Bone marrow (tissue), 2 donors: Measurements from ENCODE around the gene CTIF.

ENCODE experiments used
- DNase-seq, 2 donors: peaks; one replicate each; lab custom pipeline; 2025; lab: John Stamatoyannopoulos, UW

The CTIF gene

DNA sequence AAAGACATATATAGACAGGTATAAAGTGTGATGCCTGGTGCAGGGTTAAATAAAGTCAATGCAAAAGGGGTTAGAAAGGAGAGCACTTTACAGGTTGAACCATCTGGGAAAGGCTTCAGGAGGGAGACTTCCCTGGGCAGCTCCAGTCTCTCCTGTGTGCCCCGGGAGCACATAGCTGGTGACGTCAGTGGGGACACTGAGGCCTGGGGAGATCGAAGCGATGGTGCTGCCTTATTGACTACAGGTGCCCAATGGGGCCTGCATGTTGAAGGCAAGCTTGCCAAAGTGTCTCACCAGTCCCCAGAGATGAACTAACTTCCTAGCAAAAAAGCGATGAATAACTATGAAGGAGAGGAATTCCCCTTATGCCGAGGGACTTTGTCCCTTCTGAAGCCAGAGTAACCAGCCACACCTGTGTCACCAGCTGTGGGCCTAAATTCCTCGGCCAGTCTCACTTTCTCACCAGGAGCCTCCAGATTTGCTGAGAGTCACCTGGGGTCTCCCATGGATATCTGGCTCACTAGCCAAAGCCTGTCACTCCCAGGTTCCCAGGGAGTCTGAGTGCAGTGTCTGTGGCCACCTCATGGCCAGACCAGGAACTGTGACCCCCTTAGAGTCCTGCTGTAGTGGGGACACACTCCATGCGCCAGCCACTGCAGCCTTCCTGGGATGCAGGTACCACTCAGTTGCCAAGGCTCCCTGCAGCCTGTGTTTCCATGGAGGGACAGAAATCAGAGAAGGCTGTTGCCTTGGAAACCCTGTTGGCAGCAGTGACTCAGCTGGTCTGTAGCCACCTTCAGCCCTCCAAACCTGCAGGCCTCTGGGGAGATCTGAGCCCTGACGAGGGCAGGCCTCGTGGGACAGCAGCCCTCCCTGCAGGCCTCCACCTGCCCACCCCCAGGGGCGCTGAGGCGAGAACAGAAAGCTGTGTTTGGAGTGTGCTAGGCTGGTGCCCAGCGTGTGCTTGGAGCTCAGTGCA lies 128.7 kb downstream of the CTIF start:
- DNase-seq = no peak

DNA sequence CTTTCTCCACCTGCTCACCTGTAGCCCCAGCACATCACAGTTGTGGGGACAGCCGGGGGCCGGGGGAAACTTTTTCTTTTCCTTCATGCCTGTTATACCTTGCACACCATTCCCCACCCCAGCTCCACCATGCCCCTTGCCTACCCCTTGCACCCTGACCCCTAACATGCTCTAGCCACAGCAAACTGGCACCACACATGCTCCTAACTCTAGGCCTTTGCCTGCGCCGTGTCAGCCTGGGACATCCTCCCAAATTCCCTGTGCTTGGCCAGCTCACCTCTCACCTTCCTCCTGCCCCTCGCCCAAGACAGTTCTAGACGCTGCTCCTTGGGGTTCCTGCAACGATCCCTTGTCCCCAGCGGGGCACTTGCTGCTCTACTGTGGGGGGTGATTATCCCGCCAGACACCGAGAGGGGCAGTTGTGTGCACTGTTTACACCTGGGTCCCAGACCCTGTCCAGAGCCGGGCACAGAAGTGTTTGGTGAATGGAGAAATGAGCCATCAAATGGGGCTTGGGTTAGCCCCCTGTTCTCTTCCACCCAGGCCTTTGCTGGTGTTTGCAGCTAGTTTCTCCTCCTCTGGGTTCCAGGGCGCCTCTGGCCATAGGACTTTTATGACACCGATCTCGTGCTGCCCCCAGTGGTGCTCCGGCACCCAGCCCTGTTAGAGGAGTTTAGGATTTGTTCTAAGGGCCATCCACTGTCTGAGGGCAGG lies 129.8 kb downstream of the CTIF start:
- no peak for DNase-seq

DNA sequence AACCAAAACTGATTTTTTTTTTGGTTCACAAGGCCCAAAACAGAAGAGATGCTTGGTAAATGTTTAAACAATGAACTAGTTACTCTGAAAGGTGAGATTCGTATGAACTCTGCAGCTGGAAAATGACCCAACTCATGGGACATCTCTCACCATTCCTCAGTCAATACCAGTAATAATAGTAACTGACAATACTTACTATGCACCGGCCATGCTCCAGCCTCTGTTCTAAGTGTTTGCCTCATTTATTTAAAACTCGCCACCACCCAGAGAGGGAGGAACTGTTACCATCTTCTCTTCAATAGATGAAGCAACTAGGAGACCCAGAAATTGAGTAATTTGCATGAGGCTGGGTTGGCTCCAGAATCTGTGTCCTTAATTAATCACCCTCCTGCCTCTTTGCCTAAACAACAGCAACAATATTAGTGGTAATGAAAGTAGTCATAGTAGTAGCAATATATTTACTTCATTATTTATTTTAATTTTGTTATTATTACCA lies 130.4 kb downstream of the CTIF start:
- DNase-seq = no peak

DNA sequence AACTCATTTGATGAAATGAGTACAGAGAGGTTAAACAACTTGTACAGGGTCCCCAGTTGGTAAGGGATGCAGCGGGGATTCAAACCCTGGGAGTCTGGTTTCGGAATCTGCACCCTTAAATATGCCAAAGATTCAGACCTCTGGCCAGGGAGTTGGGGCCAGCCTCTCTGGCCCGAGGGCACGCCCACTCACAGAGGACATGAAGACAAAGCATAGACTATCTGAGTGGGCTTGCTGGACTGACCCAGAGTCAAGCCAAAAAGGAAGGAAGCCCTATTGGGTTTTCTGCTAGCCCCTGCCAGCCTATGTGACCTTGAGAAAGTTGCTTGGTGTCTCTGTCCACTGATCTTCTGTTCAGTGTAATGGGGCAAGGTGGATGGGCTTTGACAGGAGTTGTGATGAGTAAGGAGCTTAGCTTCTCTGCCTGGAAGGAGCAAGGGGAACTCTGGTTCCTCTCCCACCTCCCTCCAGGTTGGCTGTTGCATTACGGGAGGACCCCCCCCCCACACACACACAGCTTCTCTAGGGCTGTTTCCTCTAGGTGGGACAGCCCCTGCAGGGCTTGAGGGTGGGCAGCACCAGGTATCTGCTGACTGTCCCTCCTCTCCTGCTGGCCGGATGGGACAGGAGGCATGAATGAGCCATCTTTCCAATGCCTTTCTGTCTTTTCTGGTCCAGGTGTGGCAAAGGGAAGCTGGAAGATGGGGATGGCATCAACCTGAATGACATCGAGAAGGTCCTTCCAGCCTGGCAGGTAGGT lies 131.3 kb downstream of the CTIF start:
- no peak for DNase-seq

DNA sequence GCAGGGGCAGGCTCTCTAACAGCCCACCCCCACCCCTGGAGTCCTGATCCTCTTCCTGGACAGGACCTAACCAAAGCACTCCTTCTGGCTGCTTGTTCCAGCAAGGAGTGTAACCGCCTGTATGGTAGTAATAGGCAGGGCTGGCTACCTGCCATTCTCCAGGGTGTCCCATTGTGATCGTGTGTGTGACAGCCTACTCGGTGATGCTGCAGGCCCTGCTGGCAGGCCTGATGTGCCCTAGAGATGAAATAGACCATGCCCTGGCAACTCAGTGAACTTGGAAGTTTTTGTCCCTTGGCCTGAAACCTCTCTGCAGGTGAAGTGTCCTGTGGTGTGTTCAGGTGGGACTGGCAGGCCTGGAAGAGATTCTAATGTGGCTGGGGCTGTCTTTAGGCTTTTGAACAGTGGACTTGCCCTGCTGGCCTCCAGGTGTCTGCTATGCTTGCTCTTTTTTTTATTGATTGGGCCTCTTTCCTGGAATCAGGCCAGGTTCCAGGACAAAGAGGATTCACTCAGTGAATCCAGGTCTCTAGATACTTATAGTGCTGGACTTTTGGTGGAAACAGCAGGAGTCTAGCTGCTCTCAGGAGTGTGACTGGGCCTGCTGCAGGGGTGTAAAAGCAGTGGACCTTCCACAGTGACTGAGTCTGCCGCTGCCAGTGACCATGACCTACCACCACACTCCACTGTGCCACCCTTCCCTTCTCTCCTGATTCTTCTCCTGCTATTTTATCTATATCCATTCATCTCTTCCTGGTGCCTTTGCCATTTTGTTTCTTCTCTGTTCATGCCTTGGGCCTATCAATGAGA lies 132.1 kb downstream of the CTIF start:
- no peak for DNase-seq

DNA sequence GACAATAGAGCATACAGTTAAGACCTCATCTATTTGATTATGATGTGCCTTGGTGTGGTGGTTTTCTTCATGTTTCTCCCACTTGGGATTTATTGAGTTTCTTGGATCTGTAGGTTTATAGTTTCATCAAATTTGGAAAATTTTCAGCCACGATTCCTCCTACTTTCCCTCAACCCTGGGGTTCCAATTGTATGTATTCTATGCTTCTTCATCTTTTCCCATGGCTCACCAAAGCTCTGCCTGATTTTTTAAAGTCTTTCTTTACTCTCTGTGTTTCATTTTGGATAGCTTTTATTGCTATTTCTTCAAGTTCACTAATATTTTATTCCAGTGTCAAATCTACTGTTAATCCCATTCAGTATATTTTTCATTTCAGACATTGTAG lies 132.7 kb downstream of the CTIF start:
- no peak for DNase-seq

DNA sequence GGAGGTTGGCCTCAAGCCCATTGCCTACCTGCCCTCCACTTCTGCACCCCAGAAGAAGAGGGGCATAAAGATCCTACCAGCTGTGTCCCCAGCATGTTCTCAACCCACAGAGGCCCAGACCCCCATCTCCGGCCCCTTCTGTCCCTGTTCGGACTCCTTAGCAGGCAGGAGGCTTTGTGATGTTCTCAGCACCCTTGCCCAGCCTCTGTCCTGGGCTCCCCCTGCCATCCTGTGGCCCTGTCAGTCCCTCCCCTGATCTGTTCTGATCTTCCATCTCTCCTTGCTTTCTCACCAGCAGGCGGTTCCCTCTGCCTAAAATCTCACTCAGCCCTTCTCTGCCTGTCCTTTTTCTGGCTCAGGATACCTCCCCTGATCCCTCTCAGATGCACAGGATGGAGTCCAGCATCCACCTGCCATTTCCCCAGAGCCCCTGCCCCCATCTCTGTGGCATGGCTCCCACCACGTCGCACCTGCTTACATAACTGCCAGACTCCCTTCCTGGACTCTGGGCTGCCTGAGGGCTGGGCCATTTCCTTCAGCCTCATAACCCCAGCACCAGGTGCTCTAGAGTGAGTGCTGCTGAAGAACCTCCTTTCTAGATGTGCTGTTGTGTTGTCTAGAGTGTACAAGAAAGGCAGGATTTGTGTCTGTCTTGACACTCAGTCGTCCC lies 134.0 kb downstream of the CTIF start:
- DNase-seq = no peak

DNA sequence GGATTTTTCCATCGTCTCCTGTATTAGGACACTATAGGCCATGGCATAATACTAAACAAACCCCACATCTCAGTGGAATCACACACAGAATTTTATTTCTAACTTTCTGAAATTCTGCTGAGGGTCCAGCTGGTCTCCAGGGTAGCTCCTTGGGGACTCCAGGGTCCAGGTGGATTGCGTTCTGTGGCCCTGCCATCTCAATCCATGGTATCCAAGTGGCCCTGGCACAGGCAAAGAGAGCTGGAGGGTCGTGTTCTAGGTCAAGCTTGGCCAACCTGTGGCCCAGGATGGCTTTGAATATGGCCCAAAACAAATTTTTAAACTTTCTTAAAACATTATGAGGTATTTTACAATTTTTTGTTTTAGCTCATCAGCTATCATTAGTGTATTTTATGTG lies 134.6 kb downstream of the CTIF start:
- DNase-seq = no peak

DNA sequence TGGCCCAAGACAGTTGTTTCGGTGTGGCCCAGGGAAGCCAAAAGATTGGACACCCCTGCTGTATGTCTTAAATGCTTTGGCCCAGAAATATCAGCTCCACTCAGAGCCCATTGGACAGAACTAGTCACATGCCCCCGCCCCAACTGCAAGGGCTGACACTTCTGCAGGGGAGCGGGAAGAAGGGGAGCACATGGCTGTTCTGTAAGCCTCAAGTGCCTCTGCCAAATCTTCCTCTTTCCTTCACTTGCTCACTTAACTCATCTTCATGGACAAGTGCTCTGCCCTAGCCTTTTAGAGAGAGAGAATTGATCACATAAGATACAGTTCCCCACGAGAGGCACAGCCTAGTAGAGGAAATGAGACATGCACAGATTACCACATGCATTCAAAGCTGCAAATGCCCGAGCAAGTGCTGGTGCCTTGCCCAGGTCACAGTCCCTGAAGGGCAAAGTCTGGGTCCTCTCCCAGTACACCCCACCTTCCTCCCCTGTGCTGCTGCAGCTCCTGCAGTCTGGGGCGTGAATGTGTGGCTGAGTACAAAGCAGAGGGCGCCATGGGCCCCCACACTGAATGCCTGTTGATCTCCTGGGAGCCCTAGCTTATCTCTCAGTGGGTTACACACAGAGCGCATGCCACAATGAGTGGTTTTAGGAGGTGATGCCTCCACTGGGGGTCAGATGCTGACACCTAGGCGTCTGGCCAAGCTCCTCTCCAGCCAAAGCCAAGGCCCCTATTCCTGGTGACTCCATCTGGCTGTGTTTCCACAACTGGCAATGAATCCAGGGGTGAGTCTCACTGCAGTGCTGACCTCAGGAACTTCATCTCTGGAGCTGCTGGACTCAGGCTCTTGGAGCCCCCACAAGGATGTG lies 135.3 kb downstream of the CTIF start:
- no peak for DNase-seq

DNA sequence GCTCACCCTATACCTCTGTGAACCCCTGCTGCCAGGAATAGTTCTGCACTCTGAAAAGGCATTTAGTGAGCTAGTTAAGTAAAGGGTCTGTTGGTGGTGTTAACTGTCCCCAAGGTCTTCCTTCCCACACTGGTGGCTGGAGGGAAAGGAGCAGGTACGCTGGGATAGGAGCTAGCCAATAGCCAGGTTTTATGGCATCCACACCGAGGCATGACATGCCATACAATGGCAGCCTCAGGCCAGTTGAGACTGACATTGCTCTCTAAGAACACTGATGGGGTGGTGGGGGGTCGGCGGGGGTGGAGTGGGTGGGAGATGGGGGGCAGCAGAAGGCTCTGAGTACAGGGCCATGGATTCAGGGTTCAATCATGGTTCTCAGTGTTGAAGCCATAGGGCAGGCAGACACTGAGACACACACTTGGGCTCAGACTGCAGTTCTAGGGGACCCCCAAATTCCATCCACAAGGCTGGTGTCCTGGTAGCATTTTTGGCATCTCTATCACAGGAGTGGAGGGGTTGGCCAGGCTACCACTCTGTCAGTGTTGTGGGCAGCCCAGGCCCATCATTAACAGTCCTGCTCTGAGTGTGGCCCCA lies 136.0 kb downstream of the CTIF start:
- no peak for DNase-seq

DNA sequence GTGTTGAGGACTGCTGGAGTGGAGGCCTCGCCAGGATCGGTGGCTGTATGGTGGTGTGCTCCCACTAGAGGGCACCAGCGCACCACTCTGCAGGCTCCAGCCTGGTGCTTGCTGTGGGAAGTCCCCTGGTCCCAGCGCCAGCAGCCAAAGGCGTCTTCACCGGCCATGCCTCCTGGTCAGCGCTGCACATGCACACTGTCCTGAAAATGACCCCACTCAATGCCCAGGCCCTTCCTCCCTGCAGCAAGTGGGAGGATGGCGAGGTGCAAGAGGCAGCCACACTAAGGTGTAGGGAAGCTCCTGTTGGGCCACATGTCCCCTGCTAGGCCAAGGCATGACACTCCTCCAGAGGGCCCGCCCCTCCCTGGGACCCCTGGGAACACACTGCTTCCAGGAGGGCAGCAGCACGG lies 136.5 kb downstream of the CTIF start:
- DNase-seq = peak; percentile 49 to 75

DNA sequence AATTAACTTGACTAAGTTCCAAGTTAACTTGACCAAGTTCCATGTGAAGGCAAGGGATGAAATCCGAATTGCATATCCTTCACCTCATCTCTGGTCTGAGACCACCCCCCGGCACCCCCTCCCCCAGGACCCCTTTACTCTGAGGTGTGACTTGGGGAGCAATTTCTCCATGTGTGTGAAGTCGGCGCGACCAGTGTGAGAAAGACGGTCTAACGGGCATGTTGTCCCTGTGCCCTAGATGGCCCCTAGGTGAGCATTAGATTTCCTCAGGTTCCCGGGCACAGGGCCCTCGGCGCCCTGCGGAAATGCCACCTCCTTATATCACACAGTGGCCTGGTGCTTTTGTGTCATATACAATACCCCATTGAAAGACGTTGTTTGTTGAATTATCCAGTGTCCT lies 137.1 kb downstream of the CTIF start:
- no peak for DNase-seq

DNA sequence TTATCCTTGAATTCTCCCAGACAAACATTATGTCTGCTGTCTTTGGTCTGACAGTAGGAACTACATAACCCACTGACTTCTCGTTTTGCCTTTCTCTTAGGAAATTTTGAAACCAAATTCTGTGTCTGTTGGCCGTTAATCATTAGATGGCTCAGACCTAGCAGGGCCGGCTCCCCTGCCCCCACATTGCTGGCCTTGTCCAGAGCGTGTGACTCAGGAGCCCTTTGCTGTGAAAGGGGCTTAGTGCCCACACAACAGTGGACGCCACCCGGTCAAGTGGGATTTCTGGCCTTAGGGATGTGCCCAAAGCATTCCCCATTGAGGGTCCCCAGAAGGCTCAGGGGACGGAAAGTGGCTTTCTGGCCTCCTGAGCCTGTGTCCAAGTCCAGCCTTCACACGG lies 137.5 kb downstream of the CTIF start:
- peak in 1 of 2 donors; percentile 21 for DNase-seq

DNA sequence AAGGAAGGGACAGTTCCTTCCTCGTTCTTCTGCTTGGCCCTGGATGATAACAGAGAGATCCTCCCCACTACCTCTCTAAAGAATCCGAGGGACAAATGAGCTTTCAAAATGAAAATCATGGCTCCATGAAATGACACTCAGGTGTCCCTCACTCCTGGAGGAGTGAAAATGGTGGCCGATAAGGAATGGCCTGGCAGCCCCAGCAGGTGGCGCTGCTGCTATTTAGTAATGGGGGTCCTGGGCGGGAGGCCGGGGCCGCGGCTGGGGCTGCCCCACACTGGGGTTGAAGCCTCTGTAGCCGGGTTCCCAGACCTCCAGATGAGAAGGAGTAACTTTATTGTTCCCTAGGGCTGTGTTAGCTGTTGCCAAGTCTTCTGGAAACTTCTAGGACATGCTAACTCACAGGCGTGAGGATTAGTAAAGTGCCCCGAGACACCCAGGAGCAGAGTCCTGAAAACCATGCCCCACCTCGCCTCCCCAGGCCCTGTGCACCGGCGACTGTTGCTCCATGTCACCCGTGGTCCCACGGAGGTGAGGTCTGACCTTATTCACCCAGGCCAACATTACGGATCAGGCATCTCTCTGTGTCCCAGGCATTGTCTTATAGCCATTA lies 138.0 kb downstream of the CTIF start:
- peak; percentile 21 to 39 for DNase-seq

DNA sequence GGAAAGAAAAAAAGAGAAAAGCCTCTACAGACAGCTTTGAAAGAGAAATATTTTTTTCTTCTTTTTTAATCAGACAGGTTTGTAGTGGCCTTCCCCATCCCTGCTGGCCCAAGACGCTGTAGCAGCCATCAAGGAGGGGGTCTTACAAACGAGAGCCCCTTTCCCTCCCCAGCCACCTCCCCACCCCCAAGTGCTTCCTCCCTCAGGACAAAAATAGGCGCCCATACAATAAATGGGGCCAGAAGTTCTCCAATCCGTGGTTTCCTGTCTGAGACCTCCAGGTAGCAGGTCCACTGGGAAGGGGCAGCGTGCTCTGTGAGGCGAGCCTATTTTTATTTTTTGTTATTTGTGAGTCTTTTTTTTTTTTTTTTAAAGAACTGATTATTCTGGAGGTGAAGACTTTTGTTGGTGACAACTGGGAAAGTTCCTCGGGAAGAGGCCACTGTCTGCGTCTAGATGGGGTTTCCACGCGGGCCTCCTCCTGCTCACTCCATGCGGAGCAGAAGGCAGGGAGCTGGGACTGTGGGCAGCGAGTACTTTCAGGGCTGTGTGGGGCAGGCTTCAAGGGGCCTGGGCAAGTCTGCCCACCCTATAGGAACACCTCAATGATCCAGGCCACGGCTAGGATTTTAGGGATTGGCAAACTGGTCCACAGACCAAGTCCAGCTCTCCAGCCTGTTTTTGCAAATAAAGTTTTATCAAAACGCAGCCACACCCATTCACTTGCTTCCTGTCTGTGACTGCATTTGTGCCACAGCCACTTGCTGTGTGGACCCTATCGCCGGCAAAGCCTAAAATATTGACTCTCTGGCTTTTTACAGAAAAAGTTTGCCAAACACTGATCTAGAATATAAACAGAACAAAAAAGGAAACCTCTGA lies 139.6 kb downstream of the CTIF start:
- no peak for DNase-seq

DNA sequence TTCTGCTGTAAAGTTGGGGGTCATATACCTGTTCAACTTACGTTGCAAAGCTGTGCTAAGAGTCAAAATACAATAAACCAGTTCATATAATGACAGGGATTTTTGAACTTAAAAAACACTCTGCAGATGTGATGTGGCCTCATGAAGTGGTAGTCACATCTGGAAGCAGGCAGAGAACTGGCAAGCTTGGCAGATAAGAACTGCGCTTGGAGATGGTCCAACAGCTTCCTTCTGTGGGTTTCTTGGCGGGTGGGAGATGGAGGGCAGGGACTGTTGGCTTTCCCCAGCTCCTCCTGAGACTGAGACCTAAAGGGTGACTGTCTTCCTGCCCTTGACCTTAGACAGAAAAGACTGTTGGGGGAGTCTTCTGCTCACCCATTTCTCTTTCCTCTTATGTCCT lies 140.4 kb downstream of the CTIF start:
- no peak for DNase-seq

DNA sequence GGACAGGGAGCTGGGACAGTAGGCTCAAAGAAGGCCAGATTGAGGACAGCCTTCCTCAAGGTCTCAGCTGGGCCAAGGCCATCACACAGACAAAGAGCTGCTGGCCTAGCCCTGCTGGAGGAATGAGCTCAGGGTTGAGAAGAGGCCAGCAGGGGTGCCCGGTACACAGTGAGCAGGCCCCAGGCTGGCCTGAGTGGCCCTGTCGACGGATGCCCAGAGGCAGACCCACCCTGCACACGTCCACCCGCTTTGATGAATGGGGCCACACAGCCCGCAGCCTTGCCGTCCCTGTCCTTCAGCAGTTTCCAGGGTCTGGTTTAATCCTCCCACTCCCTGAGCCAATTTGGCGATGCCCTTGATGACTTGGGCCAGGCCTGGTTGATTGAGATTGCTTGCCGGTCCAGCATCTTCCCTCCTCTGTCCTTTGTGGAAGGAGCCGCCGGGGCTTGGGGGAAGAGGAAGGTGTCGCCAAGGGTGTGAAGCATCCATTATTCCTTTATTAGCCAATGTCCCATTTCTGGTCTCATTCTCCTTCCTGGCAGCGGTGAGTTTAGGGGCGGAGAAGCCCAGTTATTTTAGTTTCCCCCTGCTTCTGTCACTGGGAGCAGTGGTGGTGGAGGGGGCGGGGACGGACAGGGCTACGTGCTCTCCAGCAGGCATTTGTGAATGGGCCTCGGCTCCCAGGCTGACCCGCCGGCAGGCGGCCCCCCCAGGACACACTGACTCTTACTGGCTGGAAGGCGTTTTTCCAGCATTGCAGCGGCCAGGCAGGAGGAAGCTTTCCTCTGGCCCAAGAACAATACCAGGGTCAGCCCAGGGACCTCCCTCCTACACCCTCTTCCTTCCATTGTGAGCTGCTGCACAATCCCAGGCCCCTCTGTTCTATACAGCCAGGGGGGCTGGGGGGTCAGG lies 141.8 kb downstream of the CTIF start:
- no peak for DNase-seq
